ENCODE data around the gene PRDM16.
A peak's percentile ranks its signal among the peaks of the same experiment; 100 is the strongest.

Gene PRDM16

DNA sequence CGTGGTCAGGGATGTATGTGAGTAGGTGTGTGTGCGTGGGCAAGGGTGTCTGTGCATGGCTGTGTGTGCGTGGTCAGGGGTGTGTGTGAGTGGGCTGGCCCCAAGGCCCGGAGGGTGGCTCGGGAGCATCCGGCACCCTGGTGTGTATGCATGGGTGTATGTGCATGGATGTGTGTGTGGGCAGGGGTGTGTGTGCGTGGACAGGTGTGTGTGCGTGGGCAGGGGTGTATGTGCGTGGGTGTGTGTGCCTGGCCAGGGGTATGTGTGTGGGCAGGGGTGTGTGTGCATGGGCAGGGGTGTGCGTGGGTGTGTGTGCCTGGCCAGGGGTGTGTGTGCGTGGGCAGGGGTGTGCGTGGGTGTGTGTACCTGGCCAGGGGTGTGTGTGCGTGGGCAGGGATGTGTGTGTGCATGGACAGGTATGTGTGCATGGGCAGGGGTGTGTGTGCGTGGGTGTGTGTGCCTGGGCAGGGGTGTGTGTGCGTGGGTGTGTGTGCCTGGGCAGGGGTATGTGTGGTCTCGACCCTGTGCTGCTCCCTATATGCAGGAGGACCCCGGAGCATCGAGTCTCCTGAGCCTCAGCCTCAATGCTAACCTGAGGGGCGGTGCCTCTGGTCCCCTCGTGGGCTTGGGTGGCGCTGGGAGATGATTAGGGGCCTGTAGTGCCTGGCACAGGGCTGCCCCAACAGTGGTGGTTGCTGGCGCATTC lies 401.8 kb downstream of the PRDM16 start (continued):
- no peak for TF ChIP-seq ZNF664 (tag by site-specific recombination; IDR thresholded peaks at IDR 0.05)

DNA sequence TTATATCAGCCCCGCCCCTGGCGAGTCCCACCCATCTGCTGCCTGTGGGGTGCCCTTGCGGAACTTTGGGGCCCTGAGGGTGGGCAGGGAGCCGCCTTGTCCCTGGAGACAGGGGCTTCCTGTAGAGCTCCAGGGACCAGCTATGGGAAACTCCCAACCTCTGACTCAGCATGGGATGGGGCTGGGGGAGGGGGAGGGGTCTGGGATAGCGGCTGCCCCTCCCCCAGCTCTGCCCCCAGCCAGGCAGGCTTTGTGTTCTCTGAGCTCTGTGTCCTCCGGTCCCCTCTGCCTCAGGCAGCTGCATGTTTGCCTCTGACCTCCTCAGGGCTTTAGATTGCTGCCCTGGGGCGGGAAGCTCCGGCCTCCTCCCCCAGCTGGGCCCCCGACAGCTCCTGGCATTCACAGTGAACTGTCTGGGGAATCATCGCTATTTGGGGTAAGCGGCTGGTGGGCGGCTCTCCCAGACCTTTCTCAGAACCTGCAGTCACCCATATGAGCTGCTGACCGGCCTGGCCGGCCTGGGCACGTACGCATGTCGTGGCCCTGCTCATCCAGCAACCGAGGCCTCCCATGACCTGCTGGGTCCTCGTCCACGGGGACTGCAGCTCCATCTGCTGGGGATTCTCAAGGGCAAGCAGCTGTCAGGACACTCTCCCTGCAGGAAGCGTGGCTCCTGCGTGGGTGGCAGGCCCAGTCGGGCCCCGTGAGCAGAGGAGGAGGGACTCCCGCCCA lies 402.5 kb downstream of the PRDM16 start:
- Histone ChIP-seq H3K36me3 (ENCODE audit: control insufficient read depth in 2 of 2, insufficient read depth in 1 of 2, low read length in 2 of 2) (peaks cover 0 to 10% of the 10 kb centered on the region in 2 experiments; a peak in 1 of 3 replicates), H3K4me3 (ENCODE audit: low read depth, low read length) (no peak overlapping the region), H3K4me1 (ENCODE audit: control insufficient read depth, insufficient read depth, low read length) (no peaks in the 10 kb centered on the region), H3K9me3 (ENCODE audit: control insufficient read depth, insufficient read depth, low read depth, low read length) (no peaks in the 10 kb centered on the region), H3K27ac (ENCODE audit: extremely low read depth, low read depth, low read length) (no peak overlapping the region)
- CTCF ChIA-PET = interaction anchor here (0.6 to 2.1 kb wide), 9 partner anchors 10 to 286 kb away, joined by 3 to 25 read pairs (median 6); no protein-coding TSS in a partner anchor
- POLR2A ChIA-PET = interaction anchor here (0.9 to 1.2 kb wide), 2 partner anchors 18 to 206 kb away, joined by 3 to 5 read pairs; no protein-coding TSS in a partner anchor
- no peak for TF ChIP-seq ZNF830 (tag by site-specific recombination; IDR thresholded peaks at IDR 0.05; ENCODE audit: low read depth)
- TF ChIP-seq, protein P1, sequence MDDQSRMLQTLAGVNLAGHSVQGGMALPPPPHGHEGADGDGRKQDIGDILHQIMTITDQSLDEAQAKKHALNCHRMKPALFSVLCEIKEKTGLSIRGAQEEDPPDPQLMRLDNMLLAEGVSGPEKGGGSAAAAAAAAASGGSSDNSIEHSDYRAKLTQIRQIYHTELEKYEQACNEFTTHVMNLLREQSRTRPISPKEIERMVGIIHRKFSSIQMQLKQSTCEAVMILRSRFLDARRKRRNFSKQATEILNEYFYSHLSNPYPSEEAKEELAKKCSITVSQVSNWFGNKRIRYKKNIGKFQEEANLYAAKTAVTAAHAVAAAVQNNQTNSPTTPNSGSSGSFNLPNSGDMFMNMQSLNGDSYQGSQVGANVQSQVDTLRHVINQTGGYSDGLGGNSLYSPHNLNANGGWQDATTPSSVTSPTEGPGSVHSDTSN (CRISPR knock-in tag; IDR thresholded peaks at IDR 0.05) = no peak
- TF ChIP-seq ZNF302 (tag by site-specific recombination; IDR thresholded peaks at IDR 0.05; ENCODE audit: low read depth) = no peak
- no peak for TF ChIP-seq ZNF514 (tag by site-specific recombination; IDR thresholded peaks at IDR 0.05)
- peak; percentile 54 for TF ChIP-seq ZIC2 (tag by site-specific recombination; IDR thresholded peaks at IDR 0.05)
- no peak for TF ChIP-seq ZFP3 (tag by site-specific recombination; IDR thresholded peaks at IDR 0.05; ENCODE audit: low read depth)
- TF ChIP-seq ZNF24 (tag by site-specific recombination; IDR thresholded peaks at IDR 0.05) = no peak
- no peak for TF ChIP-seq ZNF660 (tag by site-specific recombination; IDR thresholded peaks at IDR 0.05)
- TF ChIP-seq, protein P2, sequence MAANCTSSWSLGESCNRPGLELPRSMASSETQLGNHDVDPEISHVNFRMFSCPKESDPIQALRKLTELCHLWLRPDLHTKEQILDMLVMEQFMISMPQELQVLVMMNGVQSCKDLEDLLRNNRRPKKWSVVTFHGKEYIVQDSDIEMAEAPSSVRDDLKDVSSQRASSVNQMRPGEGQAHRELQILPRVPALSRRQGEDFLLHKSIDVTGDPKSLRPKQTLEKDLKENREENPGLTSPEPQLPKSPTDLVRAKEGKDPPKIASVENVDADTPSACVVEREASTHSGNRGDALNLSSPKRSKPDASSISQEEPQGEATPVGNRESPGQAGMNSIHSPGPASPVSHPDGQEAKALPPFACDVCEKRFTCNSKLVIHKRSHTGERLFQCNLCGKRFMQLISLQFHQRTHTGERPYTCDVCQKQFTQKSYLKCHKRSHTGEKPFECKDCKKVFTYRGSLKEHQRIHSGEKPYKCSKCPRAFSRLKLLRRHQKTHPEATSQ (tag by site-specific recombination; IDR thresholded peaks at IDR 0.05) = no peak
- TF ChIP-seq, protein P3, sequence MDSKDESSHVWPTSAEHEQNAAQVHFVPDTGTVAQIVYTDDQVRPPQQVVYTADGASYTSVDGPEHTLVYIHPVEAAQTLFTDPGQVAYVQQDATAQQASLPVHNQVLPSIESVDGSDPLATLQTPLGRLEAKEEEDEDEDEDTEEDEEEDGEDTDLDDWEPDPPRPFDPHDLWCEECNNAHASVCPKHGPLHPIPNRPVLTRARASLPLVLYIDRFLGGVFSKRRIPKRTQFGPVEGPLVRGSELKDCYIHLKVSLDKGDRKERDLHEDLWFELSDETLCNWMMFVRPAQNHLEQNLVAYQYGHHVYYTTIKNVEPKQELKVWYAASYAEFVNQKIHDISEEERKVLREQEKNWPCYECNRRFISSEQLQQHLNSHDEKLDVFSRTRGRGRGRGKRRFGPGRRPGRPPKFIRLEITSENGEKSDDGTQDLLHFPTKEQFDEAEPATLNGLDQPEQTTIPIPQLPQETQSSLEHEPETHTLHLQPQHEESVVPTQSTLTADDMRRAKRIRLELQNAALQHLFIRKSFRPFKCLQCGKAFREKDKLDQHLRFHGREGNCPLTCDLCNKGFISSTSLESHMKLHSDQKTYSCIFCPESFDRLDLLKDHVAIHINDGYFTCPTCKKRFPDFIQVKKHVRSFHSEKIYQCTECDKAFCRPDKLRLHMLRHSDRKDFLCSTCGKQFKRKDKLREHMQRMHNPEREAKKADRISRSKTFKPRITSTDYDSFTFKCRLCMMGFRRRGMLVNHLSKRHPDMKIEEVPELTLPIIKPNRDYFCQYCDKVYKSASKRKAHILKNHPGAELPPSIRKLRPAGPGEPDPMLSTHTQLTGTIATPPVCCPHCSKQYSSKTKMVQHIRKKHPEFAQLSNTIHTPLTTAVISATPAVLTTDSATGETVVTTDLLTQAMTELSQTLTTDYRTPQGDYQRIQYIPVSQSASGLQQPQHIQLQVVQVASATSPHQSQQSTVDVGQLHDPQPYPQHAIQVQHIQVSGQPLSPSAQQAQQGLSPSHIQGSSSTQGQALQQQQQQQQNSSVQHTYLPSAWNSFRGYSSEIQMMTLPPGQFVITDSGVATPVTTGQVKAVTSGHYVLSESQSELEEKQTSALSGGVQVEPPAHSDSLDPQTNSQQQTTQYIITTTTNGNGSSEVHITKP (tag by site-specific recombination; IDR thresholded peaks at IDR 0.05) = no peak
- no peak for TF ChIP-seq ZNF629 (tag by site-specific recombination; IDR thresholded peaks at IDR 0.05)
- no peak for TF ChIP-seq ZFP69B (tag by site-specific recombination; IDR thresholded peaks at IDR 0.05)
- no peak for TF ChIP-seq KLF10 (tag by site-specific recombination; IDR thresholded peaks at IDR 0.05)
- no peak for TF ChIP-seq ZNF248 (tag by site-specific recombination; IDR thresholded peaks at IDR 0.05)
- TF ChIP-seq, protein P4, sequence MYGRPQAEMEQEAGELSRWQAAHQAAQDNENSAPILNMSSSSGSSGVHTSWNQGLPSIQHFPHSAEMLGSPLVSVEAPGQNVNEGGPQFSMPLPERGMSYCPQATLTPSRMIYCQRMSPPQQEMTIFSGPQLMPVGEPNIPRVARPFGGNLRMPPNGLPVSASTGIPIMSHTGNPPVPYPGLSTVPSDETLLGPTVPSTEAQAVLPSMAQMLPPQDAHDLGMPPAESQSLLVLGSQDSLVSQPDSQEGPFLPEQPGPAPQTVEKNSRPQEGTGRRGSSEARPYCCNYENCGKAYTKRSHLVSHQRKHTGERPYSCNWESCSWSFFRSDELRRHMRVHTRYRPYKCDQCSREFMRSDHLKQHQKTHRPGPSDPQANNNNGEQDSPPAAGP (tag by site-specific recombination; IDR thresholded peaks at IDR 0.05) = peak; percentile 24; the same call in 1 of the 2 replicates
- no peak for TF ChIP-seq ZNF664 (tag by site-specific recombination; IDR thresholded peaks at IDR 0.05)
- TF ChIP-seq KLF8 (tag by site-specific recombination; IDR thresholded peaks at IDR 0.05) = no peak
- TF ChIP-seq ZNF169 (tag by site-specific recombination; IDR thresholded peaks at IDR 0.05) = no peak
- no peak for TF ChIP-seq ZNF791 (tag by site-specific recombination; IDR thresholded peaks at IDR 0.05)
- no peak for TF ChIP-seq IKZF3 (tag by site-specific recombination; IDR thresholded peaks at IDR 0.05)
- no peak for TF ChIP-seq ZBTB8A (tag by site-specific recombination; IDR thresholded peaks at IDR 0.05)
- no peak for TF ChIP-seq ZNF777 (tag by site-specific recombination; IDR thresholded peaks at IDR 0.05; ENCODE audit: borderline replicate concordance)
- no peak for TF ChIP-seq ZNF626 (tag by site-specific recombination; IDR thresholded peaks at IDR 0.05)
- TF ChIP-seq, protein P5, sequence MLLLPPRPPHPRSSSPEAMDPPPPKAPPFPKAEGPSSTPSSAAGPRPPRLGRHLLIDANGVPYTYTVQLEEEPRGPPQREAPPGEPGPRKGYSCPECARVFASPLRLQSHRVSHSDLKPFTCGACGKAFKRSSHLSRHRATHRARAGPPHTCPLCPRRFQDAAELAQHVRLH (tag by site-specific recombination; IDR thresholded peaks at IDR 0.05) = no peak
- TF ChIP-seq OSR2 (tag by site-specific recombination; IDR thresholded peaks at IDR 0.05) = no peak
- peak; percentile 5; the same call in 1 of the 2 replicates for TF ChIP-seq KLF1 (tag by site-specific recombination; IDR thresholded peaks at IDR 0.05)
- peak; percentile 95 for TF ChIP-seq ZFHX2 (tag by site-specific recombination; conservative IDR thresholded peaks at IDR 0.05)
- no peak for TF ChIP-seq ZNF112 (tag by site-specific recombination; IDR thresholded peaks at IDR 0.05)
- TF ChIP-seq ZNF555 (tag by site-specific recombination; conservative IDR thresholded peaks at IDR 0.05) = no peak
